ENCODE data around the gene SEL1L. TPM values are rescaled to one million over a fixed set of nuclear protein-coding genes. Genes with fewer than 3 reads are reported as not detected.

Gene SEL1L
- total RNA-seq, 1 experiment from 2014 or later, result 53.7 TPM

DNA sequence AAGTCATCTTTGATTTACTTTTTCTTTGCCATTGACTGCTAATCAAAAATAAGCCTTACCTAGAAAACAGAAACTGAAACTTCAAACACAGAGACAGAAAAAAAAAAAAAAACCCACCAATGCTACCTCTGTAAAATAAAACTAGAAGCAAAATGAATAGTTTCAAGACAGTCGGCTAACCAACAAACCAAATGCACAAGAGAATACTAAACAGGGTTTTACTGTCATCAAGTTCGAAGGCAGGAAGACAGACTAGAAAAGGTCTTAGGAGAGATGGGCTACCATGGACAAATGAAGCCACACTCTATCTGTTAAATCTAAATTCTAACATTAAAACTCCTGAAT lies 59.5 kb downstream of the SEL1L start:
- H3K27ac ChIP-seq (ENCODE audit: low read length), result no peak overlapping the region
- no TSS peak for BruUV-seq (replicated peaks)
- DNase-seq (ENCODE audit: low read depth, low spot score) (no peak), ATAC-seq (no peak)
- in situ Hi-C loops (cut with HindIII; ENCODE audit: low pct_unique_long_range_greater_than_20kb, low sequenced_read_pairs), result no loop called here
- no peak for TF ChIP-seq POLR2AphosphoS5 (IDR thresholded peaks at IDR 0.05; ENCODE audit: low read depth, low read length)
- TF ChIP-seq, protein P1, sequence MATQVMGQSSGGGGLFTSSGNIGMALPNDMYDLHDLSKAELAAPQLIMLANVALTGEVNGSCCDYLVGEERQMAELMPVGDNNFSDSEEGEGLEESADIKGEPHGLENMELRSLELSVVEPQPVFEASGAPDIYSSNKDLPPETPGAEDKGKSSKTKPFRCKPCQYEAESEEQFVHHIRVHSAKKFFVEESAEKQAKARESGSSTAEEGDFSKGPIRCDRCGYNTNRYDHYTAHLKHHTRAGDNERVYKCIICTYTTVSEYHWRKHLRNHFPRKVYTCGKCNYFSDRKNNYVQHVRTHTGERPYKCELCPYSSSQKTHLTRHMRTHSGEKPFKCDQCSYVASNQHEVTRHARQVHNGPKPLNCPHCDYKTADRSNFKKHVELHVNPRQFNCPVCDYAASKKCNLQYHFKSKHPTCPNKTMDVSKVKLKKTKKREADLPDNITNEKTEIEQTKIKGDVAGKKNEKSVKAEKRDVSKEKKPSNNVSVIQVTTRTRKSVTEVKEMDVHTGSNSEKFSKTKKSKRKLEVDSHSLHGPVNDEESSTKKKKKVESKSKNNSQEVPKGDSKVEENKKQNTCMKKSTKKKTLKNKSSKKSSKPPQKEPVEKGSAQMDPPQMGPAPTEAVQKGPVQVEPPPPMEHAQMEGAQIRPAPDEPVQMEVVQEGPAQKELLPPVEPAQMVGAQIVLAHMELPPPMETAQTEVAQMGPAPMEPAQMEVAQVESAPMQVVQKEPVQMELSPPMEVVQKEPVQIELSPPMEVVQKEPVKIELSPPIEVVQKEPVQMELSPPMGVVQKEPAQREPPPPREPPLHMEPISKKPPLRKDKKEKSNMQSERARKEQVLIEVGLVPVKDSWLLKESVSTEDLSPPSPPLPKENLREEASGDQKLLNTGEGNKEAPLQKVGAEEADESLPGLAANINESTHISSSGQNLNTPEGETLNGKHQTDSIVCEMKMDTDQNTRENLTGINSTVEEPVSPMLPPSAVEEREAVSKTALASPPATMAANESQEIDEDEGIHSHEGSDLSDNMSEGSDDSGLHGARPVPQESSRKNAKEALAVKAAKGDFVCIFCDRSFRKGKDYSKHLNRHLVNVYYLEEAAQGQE (IDR thresholded peaks at IDR 0.05; ENCODE audit: insufficient read depth in 1 of 2, low read depth in 2 of 2, low read length in 1 of 2), result no peak
- no peak for TF ChIP-seq TCF7L2 (IDR thresholded peaks at IDR 0.05; ENCODE audit: low read depth, low read length)
- TF ChIP-seq, protein P2, sequence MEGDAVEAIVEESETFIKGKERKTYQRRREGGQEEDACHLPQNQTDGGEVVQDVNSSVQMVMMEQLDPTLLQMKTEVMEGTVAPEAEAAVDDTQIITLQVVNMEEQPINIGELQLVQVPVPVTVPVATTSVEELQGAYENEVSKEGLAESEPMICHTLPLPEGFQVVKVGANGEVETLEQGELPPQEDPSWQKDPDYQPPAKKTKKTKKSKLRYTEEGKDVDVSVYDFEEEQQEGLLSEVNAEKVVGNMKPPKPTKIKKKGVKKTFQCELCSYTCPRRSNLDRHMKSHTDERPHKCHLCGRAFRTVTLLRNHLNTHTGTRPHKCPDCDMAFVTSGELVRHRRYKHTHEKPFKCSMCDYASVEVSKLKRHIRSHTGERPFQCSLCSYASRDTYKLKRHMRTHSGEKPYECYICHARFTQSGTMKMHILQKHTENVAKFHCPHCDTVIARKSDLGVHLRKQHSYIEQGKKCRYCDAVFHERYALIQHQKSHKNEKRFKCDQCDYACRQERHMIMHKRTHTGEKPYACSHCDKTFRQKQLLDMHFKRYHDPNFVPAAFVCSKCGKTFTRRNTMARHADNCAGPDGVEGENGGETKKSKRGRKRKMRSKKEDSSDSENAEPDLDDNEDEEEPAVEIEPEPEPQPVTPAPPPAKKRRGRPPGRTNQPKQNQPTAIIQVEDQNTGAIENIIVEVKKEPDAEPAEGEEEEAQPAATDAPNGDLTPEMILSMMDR (IDR thresholded peaks at IDR 0.05), result no peak
- TF ChIP-seq SIN3A (IDR thresholded peaks at IDR 0.05; ENCODE audit: borderline replicate concordance, insufficient read depth, low read depth, low read length), result no peak
- H3K4me1 ChIP-seq (ENCODE audit: control insufficient read depth, insufficient read depth, low read length), result no peaks in the 10 kb centered on the region
- intact Hi-C loops (cut with micrococcal nuclease; ENCODE audit: unreplicated experiment), result no loop called here
- H3K4me3 ChIP-seq (ENCODE audit: low read depth in 2 of 2, low read length in 2 of 2), result no peak overlapping the region
- no peaks in the 10 kb centered on the region for H3K9me3 ChIP-seq (ENCODE audit: control insufficient read depth, insufficient read depth, low read depth, low read length)
- no peaks in the 10 kb centered on the region for H3K27me3 ChIP-seq (ENCODE audit: control insufficient read depth, insufficient read depth, low read length)
- CTCF ChIA-PET, result no interaction called here
- POLR2A ChIA-PET, result no interaction called here
- peaks cover 8% of the 10 kb centered on the region; the same call in 1 of the 2 replicates for H3K36me3 ChIP-seq (ENCODE audit: control insufficient read depth, insufficient read depth, low read length)

DNA sequence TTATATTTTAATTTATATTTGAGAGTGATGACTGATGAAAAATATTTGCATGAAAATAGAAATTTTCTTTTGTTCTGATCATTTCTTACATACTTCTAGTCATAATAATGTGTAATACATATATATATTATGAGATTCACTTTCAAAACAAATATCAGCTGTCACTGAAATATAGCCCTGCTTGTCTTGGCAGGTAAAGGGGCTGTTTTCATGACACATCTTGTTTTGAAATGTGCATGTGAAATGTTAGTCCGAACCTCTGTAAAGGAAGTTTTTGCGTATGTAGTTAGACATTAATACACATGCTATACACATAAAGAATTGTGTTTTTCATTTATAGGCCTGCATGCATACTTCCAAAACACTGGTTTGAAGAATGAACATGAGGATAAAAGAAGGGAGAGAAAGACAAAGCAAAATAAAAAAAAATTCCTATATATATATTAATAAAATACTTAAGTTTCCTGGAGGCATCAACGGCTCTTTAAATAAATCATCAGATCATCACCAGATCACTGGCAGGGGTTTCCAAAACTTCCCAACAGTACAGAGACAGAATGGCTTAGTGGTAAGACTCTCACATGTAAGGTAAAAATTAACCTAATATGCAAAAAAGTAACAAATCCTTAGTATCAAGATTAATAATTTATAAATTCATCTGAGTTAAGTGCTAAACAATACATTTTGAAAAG lies 60.1 kb downstream of the SEL1L start:
- intact Hi-C loops (cut with micrococcal nuclease; ENCODE audit: unreplicated experiment), result no loop called here
- Histone ChIP-seq H3K27me3 (ENCODE audit: control insufficient read depth, insufficient read depth, low read length) (no peaks in the 10 kb centered on the region), H3K4me3 (ENCODE audit: low read depth in 2 of 2, low read length in 2 of 2) (no peak overlapping the region), H3K9me3 (ENCODE audit: control insufficient read depth, insufficient read depth, low read depth, low read length) (no peaks in the 10 kb centered on the region), H3K36me3 (ENCODE audit: control insufficient read depth, insufficient read depth, low read length) (peaks cover 8% of the 10 kb centered on the region; the same call in 1 of the 2 replicates), H3K27ac (ENCODE audit: low read length) (no peak overlapping the region), H3K4me1 (ENCODE audit: control insufficient read depth, insufficient read depth, low read length) (no peaks in the 10 kb centered on the region)
- no peak for DNase-seq (ENCODE audit: low read depth, low spot score)
- POLR2A ChIA-PET, result no interaction called here
- no peak for ATAC-seq
- TF ChIP-seq, protein P2 (IDR thresholded peaks at IDR 0.05), result no peak
- TF ChIP-seq SIN3A (IDR thresholded peaks at IDR 0.05; ENCODE audit: borderline replicate concordance, insufficient read depth, low read depth, low read length) (no peak), POLR2AphosphoS5 (IDR thresholded peaks at IDR 0.05; ENCODE audit: low read depth, low read length) (no peak), TCF7L2 (IDR thresholded peaks at IDR 0.05; ENCODE audit: low read depth, low read length) (no peak)
- TF ChIP-seq, protein P1 (IDR thresholded peaks at IDR 0.05; ENCODE audit: insufficient read depth in 1 of 2, low read depth in 2 of 2, low read length in 1 of 2), result no peak
- CTCF ChIA-PET, result no interaction called here
- TSS peak; percentile 54 for BruUV-seq (replicated peaks)
- in situ Hi-C loops (cut with HindIII; ENCODE audit: low pct_unique_long_range_greater_than_20kb, low sequenced_read_pairs), result no loop called here

Data from Panc1 (cell line).